HG03060 (cell line): ENCODE data around the gene HRC.
"Not testable (repeated sequence)": the region's sequence is repeated elsewhere in the genome, so short reads cannot be mapped to it uniquely, and the experiment has no call there.

Source experiments
- ATAC-seq: cut with Tn5 transposase; IDR thresholded peaks from one replicate; pipeline ENCODE4 v1.9.1; 2021; ENCODE audit warnings: low read depth, moderate number of reproducible peaks; ENCODE audit not compliant: unreplicated experiment

The HRC gene

DNA sequence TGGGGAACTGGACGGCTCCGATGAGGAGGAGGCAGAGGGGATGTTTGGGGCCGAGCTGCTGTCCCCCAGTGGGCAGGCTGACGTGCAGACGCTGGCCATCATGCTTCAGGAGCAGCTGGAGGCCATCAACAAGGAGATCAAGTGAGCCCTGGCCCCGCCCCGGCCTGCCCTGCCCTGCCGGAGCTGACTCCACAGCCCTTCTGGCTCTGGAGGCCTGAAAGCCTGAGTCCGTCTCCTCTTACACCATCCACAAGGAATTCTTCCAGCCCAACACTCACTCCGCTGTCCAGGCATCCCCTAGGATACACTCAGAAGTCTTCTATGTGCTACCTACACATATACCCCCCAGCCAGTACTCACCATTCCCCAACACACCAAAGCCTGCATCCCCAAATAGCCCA, 18.4 kb downstream of the HRC start:
- ATAC-seq, result no peak

DNA sequence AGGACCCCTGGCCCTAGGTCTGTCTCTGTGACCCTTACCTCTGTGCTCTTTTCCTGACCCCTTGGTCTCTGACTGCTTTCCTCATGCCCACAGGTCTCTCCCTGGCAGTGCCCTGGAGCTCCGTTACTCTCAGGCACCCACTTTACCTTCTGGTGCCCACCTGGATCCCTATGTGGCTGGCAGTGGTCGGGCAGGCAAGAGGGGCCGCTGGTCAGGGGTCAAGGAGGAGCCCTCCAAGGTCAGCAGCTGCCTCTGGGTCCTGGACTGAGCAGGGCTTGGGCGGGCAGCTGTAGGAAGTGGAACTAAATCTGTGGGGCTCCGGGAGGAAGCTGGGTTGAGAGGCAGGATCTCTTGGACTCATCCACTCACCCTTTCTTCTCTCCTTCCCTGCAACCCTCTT, 19.5 kb downstream of the HRC start:
- no peak for ATAC-seq

DNA sequence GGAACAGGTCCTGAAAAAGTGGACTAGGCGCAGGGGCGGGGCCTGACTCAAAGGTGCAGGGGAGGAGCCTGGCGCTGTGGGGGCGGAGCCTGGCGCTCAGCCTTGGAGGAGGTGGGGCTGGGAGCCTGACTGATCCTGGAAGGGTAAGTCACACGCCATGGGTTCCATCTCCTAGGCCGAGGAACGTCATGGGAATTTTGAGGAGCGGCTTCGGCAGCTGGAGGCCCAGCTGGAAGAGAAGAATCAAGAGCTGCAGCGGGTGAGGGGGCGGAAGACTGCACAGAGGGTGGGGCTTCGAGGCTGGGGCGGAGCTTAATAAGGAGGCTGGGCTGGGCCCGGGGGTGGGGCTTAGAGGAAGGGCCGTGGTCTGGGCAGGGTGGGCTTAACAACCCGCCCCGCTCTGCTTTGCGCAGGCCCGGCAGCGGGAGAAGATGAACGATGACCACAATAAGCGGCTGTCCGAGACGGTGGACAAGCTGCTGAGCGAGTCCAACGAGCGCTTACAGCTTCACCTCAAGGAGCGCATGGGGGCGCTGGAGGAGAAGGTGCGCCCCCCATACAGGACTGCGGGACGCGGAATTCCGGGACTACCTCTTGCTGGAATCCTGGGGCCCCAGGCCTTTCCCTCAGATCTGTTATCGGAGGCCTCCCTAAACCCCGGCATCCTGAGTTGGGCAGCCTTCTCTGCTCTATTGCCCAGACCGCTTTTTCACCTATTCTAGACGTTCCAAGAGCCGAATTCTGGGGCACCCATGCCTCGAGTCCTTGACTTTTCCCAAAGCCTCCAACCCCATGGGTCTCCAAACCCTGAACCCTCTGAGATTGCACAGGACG, 21.4 kb downstream of the HRC start:
- no peak for ATAC-seq

DNA sequence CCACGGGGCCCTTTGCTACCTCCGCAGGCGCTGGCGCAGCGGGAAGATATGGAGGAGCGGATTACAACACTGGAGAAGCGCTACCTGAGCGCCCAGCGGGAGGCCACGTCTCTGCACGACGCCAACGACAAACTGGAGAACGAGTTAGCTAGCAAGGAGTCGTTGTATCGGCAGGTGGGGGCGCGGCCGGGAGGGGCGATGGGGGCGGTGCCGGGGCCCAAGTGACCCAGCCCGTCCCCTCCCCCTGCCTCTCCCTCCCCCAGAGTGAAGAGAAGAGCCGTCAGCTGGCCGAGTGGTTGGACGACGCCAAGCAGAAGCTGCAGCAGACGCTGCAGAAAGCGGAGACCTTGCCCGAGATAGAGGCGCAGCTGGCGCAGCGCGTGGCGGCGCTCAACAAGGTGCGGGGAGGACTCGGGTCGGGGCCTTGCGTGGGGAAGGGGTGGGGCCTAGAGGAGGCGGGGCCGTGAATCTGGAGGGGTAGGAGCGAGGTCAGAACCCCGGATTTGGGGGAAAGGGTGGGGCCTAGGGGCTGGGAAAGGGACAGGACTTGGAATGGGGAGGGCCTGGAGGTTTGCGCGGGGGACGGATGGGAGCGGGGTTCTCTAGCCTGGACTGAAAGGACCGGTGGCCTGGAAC, 22.1 kb downstream of the HRC start:
- no peak for ATAC-seq

DNA sequence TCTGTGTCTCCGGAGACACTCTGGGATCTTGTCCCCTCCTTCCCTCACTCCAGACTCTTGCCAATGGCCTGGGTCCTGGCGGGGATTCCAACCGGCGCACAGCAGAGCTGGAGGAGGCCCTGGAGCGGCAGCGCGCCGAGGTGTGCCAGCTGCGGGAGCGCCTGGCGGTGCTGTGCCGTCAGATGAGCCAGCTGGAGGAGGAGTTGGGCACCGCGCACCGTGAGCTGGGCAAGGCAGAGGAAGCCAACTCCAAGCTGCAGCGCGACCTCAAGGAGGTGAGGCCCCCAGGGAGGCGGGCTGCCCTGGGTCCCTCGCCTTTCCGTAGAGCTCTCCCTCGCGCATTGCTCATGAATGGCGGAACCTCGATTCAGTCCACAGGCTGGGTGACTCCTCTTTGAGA, 24.9 kb downstream of the HRC start:
- ATAC-seq, result no peak

DNA sequence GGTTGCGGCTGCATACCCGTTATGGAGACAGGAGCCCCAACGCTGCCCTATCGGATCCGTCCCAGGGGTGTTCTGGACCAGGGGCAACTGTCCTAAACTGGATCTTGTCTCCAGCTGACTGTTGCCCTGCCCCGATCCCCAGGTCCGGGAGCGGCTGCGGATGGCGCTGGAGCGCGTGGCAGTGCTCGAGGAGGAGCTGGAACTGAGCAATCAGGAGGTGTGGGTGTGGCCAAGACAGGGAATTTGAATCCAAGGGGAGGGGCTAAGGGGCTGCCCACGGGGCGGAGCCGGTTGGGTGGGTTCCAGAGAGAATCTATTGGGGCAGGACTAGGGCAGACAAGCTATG, 26.0 kb downstream of the HRC start:
- ATAC-seq, result no peak

DNA sequence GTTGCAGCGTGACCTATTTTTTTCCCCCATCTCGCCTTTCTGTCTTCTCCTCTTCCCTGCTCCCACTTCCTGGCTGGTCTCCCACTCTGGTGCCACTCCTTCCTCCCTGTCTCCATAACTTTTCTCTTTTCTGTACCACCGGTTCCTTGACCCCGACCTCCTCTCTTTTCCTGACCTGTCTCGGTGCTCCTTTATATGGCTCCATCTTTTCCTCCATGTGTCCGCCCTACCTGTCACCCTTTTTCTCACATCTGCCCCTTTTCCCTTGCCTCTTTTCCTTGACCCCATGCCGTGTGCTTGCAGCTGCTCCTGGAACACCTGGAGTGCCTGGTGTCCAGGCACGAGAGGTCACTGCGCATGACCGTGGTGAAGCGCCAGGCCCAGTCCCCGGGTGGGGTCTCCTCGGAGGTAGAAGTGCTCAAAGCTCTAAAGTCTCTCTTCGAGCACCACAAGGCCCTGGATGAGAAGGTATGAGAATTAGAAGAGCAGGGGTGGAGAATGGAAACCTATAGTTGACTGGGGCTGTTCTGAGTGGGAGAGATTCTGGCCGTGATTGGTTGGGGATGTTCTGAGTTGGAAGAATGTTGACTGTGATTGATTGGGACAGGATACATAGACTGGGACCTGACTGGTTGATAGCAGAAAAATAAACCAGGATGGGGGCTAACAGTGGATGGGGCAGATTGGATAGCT, 26.5 kb downstream of the HRC start:
- no peak for ATAC-seq

DNA sequence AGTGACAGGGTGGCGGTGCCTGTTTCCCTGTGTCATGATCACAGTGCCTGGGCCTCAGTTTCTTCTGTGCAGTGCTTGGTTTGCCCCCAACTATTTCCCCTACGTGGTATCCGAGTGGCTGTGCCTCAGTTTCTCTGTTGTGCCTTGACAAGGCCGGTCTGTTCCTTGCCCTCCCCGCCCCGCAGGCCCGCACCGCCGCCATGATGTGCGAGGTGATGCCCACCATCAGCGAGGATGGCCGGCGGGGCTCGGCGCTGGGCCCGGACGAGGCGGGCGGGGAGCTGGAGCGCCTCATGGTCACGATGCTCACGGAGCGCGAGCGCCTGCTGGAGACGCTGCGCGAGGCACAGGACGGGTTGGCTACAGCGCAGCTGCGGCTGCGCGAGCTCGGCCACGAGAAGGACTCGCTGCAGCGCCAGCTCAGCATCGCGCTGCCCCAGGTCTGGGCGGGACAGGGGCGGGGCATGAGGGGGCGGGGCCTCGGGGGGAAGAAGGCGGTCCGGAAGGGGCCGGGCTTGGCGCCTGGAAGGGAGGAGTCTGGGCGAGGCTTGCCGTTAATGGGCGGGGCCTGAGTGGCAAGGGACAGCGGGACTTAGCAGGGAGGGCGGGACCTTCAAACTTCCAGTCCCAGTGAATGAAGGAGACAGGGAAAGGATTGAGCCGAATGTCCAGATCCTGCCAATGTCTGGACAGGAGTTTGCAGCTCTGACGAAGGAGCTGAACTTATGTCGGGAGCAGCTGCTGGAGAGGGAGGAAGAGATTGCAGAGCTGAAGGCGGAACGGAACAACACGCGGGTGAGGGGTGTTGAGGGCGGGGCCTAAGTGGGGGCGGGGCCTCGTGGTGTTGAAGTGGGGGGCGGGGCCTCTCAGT, 27.3 kb downstream of the HRC start:
- ATAC-seq, result peak; percentile 78

DNA sequence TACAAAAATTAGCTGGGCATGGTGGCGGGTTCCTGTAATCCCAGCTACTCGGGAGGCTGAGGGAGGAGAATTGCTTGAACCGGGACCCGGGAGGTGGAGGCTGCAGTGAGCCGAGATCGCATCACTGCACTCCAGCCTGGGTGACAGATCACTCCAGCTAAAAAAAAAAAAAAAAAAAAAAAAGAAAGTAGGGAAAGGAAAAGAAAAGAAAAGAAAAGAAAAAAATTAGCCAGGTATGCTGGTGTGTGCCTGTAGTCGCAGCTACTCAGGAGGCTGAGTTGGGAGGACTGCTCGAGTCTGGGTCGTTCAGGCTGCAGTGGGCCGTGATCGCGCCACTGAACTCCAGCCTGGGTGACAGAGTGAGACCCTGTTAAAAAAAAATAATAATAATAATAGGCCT, 28.0 kb downstream of the HRC start:
- not testable (repeated sequence) for ATAC-seq

DNA sequence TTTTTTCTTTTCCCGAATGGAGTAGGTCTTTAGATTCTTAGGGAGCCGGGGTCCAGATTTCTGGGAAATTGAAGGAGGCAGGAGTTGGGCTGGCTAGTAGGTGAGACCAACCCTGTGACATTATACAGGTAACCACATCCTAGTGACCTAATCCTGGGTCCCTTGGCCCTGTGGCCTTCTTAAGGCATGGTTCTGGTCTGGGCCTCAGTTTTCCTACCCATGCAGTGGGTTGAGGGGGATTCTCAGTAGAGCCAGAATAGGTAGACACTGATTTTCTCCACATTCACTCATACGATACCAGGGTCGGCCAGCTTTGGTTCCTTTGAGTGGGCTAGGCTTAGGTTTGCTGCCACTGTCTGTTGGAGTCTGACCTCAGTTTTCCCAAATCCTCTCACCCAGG, 28.6 kb downstream of the HRC start:
- no peak for ATAC-seq

DNA sequence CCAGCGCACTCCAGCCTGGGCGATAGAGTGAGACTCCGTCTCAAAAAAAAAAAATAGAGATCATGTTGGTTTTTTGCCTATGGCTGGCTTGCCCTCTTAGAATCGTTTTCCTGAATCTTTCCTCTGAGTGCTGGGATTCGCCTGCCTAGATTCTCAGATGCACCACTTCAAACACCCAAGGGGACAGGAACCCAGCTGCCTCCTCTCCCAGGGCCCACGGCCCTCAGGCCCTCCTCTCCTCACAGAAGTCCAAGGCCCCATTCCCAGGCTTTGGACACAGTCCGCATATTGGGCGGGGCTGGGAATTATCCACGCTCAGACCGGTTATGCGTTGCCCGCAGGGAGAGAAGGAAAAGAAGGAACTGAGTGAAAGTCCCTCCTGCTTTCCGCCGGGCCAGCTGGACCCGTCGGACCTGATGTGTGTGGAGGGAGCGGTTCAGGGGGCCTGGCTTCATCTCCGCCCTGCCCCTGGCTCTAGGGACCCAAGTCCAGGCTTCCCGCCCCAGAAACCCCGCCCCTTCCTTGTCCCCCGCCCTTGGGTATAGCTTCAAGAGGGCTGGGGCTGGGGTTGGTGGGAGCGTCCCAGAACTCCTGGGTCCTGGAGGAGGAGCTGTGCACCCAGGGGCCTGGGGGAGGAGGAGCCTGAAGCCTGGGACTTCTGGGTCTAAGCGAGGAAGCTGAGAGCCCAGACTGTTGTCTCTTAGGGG, 30.0 kb downstream of the HRC start:
- ATAC-seq, result no peak

DNA sequence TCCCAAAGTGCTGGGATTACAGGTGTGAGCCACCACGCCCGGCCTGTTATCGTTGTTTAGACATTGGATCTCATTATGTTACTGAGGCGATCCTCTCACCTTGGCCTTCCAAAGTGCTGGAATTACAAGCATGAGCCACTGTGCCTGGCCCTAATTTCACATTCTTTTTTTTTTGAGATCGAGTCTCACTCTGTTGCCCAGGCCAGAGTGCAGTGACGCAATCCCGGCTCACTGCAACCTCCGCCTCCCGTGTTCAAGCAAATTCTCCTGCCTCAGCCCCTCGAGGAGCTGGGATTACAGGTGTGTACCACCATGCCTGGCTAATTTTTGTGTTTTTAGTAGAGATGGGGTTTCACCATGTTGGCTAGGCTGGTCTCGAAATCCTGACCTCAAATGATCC, 31.9 kb downstream of the HRC start:
- not testable (repeated sequence) for ATAC-seq

DNA sequence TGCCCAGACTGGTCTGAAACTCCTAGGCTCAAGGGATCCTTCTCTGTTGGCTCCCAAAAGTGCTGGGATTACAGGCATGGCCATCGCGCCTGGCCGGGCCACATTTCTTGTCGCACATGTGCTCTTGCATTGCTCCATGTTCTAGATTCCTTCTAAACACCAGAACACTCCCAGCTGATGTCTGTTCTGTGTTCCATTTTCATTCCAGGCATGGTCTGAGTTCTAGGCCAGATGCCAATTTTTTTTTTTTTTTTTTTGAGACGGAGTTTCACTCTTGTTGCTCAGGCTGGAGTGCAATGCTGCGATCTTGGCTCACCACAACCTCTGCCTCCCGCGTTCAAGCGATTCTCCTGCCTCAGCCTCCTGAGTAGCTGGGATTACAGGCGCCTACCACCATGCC, 33.4 kb downstream of the HRC start:
- ATAC-seq, result not testable (repeated sequence)

DNA sequence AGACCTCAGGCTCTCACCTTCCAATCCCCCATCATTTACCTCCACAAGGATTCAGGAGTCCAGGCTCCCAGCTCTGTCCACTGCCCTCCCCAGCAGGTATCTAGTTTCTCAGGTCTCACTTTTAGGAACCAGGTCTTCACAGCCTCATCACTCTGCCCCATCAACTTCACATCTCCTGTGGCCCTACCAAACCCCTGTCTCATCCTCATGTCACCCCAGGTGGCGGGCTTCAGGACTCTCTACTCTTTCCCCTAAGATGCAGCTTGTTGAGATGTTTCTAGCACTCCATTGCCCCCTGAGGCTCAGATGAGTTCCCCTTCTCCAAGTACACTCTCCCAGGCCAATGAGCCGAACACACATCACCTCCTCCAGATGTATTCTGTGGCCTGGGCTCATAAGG, 34.3 kb downstream of the HRC start:
- ATAC-seq, result no peak

DNA sequence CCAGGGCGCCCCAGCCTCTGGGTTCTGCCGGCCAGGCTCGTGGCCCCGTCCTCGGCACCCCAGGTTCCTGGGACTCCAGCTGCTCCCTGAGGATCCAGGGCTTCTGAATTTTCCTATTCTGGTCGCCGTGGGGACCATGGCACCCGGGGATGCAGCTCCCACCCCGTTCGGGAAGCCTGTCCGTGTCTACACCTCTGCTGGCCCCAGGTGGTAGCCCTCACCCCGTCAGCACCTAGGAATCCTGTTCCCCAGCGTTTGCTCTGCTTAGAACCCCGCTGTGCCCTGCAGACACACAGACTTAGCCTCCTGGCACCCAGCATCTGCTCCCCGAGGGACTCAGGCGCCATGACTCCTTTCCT, 34.9 kb downstream of the HRC start:
- ATAC-seq, result no peak

DNA sequence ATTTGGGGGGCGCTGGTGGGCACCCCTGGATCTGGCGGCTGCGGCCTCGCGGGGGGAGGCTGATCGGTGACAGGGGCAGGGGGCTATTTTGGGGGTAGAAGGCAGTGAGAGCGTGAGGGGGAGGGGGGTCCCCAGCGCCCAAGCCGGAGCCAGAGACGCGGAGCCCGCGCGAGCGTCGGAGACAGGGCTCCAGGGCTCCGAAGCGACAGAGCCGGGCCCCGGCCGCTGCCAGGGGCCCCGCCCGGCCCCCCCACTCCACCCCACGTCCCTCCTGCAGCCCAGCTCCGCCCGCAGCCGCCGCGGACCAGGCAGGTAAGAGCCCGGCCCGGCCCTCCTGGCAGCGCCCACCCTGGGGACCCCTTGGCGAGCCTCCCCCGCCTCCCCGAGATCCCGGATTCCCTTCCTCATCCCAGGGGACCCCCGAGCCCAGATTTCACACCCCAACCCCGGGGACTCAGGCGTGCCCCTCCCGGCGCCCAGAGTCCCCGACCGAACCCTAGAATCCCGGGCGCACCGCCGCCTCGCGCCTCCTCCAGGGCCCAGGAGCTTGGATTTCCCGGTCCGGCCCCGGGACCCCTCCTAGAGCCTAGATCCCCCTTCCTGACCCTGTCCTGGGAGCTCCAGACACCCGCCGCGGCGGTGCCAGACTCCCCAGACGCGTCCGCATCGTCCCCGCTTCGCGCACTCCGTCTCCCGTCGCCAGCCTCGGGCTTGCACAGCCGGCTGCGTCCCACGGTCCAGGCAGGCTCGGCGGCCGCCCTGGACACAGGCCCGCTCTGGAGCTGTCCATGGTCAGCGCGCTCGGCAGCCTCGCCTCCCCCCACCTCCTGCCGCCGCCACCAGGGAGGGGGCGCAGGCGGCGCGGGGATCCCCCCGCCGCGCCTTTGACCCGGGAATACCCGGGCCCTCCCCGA, 35.5 kb downstream of the HRC start, which contains the start of gene PPFIA3:
PPFIA3 (plus strand) TSS at position 134 of the 914 bp plus-strand sequence. CDS start 8,330 bp downstream, outside the sequence.
- ATAC-seq, result no peak

DNA sequence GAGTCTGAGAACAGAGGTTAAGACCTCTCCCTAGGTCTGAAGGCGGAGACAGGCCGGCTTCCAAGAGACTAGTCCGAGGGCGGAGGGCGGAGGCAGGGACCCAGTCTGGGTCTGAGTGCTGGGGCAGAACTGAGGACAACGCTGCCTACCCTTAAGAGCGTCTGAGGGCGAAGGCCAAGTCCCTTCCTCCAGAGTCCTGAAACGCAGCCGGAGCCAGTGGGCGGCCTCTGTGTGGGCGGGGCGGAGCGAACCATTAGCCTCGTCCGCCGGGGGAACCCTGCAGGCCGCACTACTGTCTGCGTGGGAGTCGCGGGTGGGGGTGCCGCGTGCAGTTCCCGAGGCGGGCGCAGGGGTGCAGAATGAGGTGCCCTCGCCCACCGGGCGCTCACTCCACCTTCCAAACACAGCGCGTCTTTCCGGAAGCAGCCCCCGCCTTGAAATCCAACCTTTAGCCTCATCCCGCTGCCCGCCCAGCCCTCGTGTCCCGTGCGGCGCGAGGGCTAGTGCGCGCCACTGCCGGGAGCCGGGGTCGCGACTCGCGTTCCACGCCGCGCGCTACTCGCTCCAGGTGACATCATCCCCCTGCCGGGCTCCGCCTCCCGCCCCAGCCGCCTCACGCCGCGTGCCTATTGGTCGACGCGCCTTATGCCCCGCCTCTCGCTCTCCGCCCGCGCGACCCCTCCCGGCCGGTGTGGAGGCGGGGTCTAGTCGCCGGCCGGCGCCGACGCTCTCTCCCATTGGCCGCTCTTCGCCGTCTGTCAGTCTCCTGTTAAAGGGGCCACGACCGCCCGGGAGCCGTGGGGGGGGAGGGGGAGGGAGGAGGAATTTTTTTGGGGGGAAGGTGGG, 36.4 kb downstream of the HRC start, which contains the start of gene C19orf73:
C19orf73 (minus strand) TSS at position 579 of the 846 bp plus-strand sequence; CDS start at position 458, 121 bp downstream.
- ATAC-seq, result peak; percentile 41
